PC-3 (cell line): ENCODE results near the gene MDM4.

Experiments used
- CTCF ChIP-seq: fragments of 300-600 bp; sonication (generic); conservative IDR thresholded peaks from 2 replicates; pipeline ENCODE4 v1.5.1; 2017; ENCODE audit warnings: antibody characterized with exemption, low read depth, mild to moderate bottlenecking, low read length
- EZH2 ChIP-seq: fragments of 300-600 bp; sonication (generic); IDR thresholded peaks from one replicate; pipeline ENCODE4 v1.6.1; 2017; ENCODE audit warnings: antibody characterized with exemption, mild to moderate bottlenecking, low read length; ENCODE audit not compliant: unreplicated experiment

GRCh38 chr1:204480515-204480914 lies 35.7 kb upstream of the MDM4 start:
- no peak for TF ChIP-seq CTCF
- TF ChIP-seq EZH2, result no peak
